ENCODE measurements around the gene RALGAPA2.
"Not testable (repeated sequence)": the region's sequence is repeated elsewhere in the genome, so short reads cannot be mapped to it uniquely, and the experiment has no call there.

Gene RALGAPA2

GRCh38 chr20:20359628-20360027 is 352.8 kb downstream of the RALGAPA2 start:
- no peak for TF ChIP-seq POLR2A (IDR thresholded peaks at IDR 0.05; ENCODE audit: low read depth, low read length)
- DNase-seq (ENCODE audit: insufficient read length, low spot score) (no peak), FAIRE-seq (no peak)

DNA sequence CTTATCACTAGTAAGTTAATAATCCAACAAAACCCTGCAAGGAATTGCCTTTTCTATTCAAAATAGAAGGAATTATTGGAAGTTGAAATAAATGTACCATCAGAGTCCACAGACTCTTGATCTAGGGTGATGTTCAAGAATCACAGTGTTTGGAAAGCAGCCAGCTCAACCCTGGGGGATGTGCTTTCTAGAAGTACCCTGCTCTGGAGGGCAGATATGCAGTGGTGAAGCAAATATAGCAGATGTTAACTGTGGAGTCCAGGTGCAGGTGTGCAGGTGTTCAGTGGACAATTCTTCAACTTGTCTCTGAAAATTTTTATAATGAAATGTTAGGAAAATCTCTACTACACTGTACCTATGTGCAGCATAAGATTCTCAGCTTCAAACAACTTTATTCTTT is 353.6 kb downstream of the RALGAPA2 start:
- FAIRE-seq (no peak), DNase-seq (ENCODE audit: insufficient read length, low spot score) (no peak)
- TF ChIP-seq POLR2A (IDR thresholded peaks at IDR 0.05; ENCODE audit: low read depth, low read length), result no peak

DNA sequence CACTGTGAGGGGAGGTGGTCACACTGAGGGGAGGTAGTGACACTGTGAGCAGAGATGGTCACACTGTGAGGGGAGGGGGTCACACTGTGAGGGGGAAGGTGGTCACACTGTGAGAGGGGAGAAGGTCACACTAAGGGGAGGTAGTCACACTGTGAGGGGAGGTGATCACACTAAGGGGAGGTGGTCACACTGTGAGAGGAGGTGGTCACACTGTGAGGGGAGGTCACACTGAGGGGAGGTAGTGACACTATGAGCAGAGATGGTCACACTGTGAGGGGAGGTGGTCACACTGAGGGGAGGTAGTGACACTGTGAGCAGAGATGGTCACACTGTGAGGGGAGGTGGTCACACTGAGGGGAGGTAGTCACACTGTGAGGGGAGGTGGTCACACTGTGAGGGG is 356.9 kb downstream of the RALGAPA2 start:
- DNase-seq (ENCODE audit: insufficient read length, low spot score); FAIRE-seq: not testable (repeated sequence)

GRCh38 chr20:20353576-20353975 is 358.9 kb downstream of the RALGAPA2 start:
- no peak for DNase-seq (ENCODE audit: insufficient read length, low spot score)
- TF ChIP-seq POLR2A (IDR thresholded peaks at IDR 0.05; ENCODE audit: low read depth, low read length), result no peak
- no peak for FAIRE-seq

- FAIRE-seq, result no peak
These were observed 368.0 kb downstream of the RALGAPA2 start for GRCh38 chr20:20344476-20344875.

GRCh38 chr20:20343932-20344331 is 368.5 kb downstream of the RALGAPA2 start:
- no peak for TF ChIP-seq POLR2A (IDR thresholded peaks at IDR 0.05; ENCODE audit: low read depth, low read length)
- no peak for DNase-seq (ENCODE audit: insufficient read length, low spot score)
- FAIRE-seq, result no peak

More at GRCh38 chr20:20344476-20344875, 368.0 kb downstream of the RALGAPA2 start:
- TF ChIP-seq POLR2A (IDR thresholded peaks at IDR 0.05; ENCODE audit: low read depth, low read length), result no peak
- DNase-seq (ENCODE audit: insufficient read length, low spot score), result no peak

Measured in H54 (cell line).